Fibroblast of villous mesenchyme (primary cell): ENCODE data around the gene PNMA8C. TPM values are rescaled to one million over a fixed set of nuclear protein-coding genes. Genes with fewer than 3 reads are reported as not detected.
"Not testable (repeated sequence)": the region's sequence is repeated elsewhere in the genome, so short reads cannot be mapped to it uniquely, and the experiment has no call there.

Experiments used
- DNase-seq: peaks from one replicate; pipeline ENCODE4 v3.0.0-alpha.2; 2010; ENCODE audit warnings: low read depth
- H3K4me3 ChIP-seq: 2 replicates; pipeline ENCODE4 v1.5.1; 2011; ENCODE audit warnings: low read depth, mild to moderate bottlenecking, low read length
- CTCF ChIP-seq: IDR thresholded peaks from 2 replicates; pipeline ENCODE4 v1.5.1; 2012; ENCODE audit warnings: low read depth, mild to moderate bottlenecking, low read length; ENCODE audit not compliant: insufficient read depth
- total RNA-seq: library from RNA; depleted of rRNA; stranded (reverse); fragments of >200 nt; gene quantifications from 2 replicates; pipeline ENCODE4 v1.2.3, GENCODE V29; 2012

PNMA8C gene
- total RNA-seq, 1 donor: under 0.01 TPM

DNA sequence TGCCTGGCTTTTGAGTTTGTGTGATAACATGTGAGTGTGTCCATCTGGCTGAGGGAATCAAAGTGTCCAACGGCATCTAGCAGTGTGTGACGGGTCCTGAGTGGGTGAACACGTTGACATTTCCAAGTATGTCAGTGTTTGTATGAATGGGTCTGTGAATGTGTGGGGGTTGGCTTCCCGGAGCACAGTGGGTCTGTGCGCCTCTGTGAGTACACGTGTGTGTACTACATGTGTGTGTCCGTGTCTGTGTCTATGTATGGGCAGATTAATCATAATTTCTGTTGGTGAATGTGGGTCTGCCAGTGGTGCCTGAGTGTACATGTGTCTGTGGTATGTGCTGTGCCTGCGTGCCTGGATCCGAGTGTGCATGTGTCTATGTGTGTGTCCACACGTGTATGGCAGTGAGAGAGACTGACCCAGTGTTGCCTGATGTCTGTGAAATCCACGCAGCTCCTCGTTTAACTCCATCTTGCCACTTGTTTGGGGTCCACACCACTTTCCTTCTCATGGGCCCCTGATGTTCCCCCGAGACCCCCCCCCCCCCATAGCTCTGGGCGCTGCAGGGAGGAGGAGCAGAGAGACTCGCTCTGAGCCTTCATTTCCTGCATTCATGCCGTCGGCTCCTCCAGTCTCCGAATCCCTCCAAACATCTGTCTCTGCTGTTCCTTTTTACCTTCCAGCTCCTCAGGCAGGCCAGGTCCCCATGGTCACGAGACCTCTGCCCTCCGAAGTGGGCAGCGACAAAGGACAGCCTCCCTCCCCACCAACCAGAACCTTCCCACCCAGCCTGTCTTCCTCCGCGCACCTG, 20.7 kb downstream of the PNMA8C start:
- TF ChIP-seq CTCF: no peak
- DNase-seq: no peak
- peak overlapping the region; percentile 40 for H3K4me3 ChIP-seq

- TF ChIP-seq CTCF: no peak
- DNase-seq: no peak
- H3K4me3 ChIP-seq: no peak overlapping the region
These were observed 21.8 kb downstream of the PNMA8C start for GRCh38 chr19:46406976-46407375.

DNA sequence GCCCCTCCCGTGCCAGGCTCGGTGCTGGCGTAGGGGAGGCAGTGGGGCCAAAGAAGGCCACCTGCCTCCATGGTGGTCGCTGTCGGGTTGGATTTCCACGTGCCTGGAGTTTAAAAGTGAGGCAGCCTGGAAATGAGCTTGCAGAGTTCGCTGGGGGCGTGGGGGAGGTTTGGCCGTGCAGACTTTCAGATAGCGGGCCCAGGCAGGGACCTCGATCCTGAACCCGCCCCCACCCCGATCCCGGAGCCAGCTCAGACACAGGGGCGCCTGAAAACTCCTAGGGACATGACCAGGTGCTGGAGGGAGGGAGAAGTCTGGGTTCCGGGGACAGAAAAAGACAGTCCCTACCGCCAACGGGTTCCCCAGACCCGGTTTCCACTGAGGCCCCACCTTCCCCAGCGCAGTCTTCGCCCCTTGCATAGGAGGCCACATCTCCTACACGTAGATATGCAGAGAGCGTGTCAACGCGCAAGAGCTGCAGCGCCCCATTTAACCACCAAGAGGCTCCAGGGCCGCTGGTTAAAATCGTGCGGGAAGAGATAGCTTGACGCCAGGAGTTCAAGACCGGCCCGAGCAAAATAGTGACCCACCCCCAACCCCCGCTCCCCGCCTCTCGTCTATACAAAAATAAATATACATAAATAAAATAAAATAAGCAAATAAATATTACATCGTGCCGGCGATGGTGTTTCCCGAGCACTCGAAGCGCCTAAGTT, 23.8 kb downstream of the PNMA8C start:
- DNase-seq: no peak
- H3K4me3 ChIP-seq: peak overlapping the region; percentile 58
- peak; percentile 13 for TF ChIP-seq CTCF

- DNase-seq: peak; percentile 71
- peak overlapping the region; percentile 58 for H3K4me3 ChIP-seq
- TF ChIP-seq CTCF: no peak
These were observed 24.5 kb downstream of the PNMA8C start for GRCh38 chr19:46404055-46404752.

DNA sequence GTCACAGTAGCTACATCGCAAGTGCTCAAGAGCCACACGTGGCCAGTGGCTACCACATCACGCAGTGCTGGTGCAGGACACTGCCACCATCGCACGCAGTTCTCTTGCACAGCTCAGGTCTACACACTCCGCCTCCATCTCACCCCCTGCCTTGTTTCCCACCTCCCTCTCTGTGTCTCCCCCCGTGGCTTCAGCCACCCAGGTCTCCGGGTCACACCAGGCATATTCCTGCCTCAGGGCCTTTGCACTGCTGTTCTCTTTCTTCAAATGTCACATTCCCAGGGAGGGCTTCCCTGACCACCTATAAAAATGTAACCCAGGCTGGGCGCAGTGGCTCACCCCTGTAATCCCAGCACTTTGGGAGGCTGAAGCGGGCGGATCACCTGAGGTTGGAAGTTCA, 26.0 kb downstream of the PNMA8C start:
- no peak overlapping the region for H3K4me3 ChIP-seq
- no peak for TF ChIP-seq CTCF
- no peak for DNase-seq

- not testable (repeated sequence) for H3K4me3 ChIP-seq, DNase-seq
These were observed 30.8 kb downstream of the PNMA8C start for GRCh38 chr19:46397801-46398479.
